K562 (cell line): ENCODE data around the gene MYBL2. TPM values are rescaled to one million over a fixed set of nuclear protein-coding genes. Genes with fewer than 3 reads are reported as not detected.
A peak's percentile ranks its signal among the peaks of the same experiment; 100 is the strongest.

Experiments
- ATAC-seq: fragments of 200-7000 bp; cut with Tn5 transposase; 3 replicates; pipeline ENCODE4 v1.9.1; 2020; ENCODE audit warnings: moderate library complexity
- BruUV-seq: library from RNA; stranded (reverse); fragments of 400-500 nt; replicated peaks from 2 replicates; lab custom pipeline; 2021; lab: Mats Ljungman, UMichigan
- CTCF ChIA-PET: fragments of 300-600 bp; formaldehyde crosslinking; extraction: SDS; loops from one replicate; lab custom pipeline; 2021; ENCODE audit warnings: low intra/inter-chr PET ratio; lab: Yijun Ruan, JAX
- POLR2A ChIA-PET: fragments of 300-600, 350-650 bp; sonication (Branson Sonifier 250); formaldehyde crosslinking; extraction: SDS; loops from one replicate; lab custom pipeline; 2021; ENCODE audit warnings: antibody characterized with exemption, inconsistent platforms; lab: Yijun Ruan, JAX
- DNase-seq, 4 experiments: peaks; one replicate each; pipeline versions ENCODE4 v3.0.0 to v3.0.0-alpha.2; 2011 to 2018; ENCODE audit warnings: low spot score in 3 of 4, mixed read lengths in 3 of 4; ENCODE audit errors: extremely low read depth in 1 of 4
- FAIRE-seq: peaks from 2 replicates; lab custom pipeline; 2011; peaks lifted over from hg19 to GRCh38; lab: Jason Lieb, UNC
- H2AFZ ChIP-seq: 2 replicates; pipeline ENCODE4 v1.6.0; 2011; ENCODE audit warnings: low read depth, low read length, control low read depth, inconsistent platforms
- H3K27ac ChIP-seq: fragments of 200-600 bp; 3 replicates; pipeline ENCODE4 v1.8.0; 2011; ENCODE audit warnings: low read depth, mild to moderate bottlenecking, control low read depth, inconsistent platforms, low read length, moderate library complexity, mixed read lengths; ENCODE audit errors: extremely low read depth
- H3K27me3 ChIP-seq, 2 experiments: fragments of 300-600 bp in 1 of 2; 2 replicates in 1 of 2; 3 replicates in 1 of 2; pipeline versions ENCODE4 v1.6.0 to v1.8.0; 2011; ENCODE audit warnings: inconsistent platforms in 2 of 2, low read length in 2 of 2, mild to moderate bottlenecking in 1 of 2, mixed read lengths in 1 of 2, moderate library complexity in 1 of 2; ENCODE audit not compliant: control insufficient read depth in 2 of 2, insufficient read depth in 2 of 2
- H3K36me3 ChIP-seq: fragments of 300-600 bp; 3 replicates; pipeline ENCODE4 v1.8.0; 2011; ENCODE audit warnings: mild to moderate bottlenecking, low read length, inconsistent platforms; ENCODE audit not compliant: control insufficient read depth, insufficient read depth
- H3K4me1 ChIP-seq, 2 experiments: fragments of 200-600 bp in 1 of 2; replicated peaks in 1 of 2; 2 replicates in 1 of 2; 3 replicates in 1 of 2; pipeline versions ENCODE4 v1.5.1 to v1.8.0; 2011; ENCODE audit warnings: inconsistent platforms in 2 of 2, low read length in 2 of 2, mild to moderate bottlenecking in 1 of 2, mixed read lengths in 1 of 2, moderate library complexity in 1 of 2; ENCODE audit not compliant: control insufficient read depth in 2 of 2, insufficient read depth in 2 of 2
- H3K4me2 ChIP-seq: 2 replicates; pipeline ENCODE4 v1.6.1; 2011; ENCODE audit warnings: low read length, control low read depth, inconsistent platforms, mixed read lengths; ENCODE audit not compliant: insufficient read depth
- H3K4me3 ChIP-seq: fragments of 200-600 bp; sonication (generic), shearing (Covaris generic); 2 replicates; pipeline ENCODE4 v1.5.1; 2016; ENCODE audit warnings: control low read depth, inconsistent platforms
- H3K79me2 ChIP-seq: fragments of 200-600 bp; 3 replicates; pipeline ENCODE4 v1.8.0; 2011; ENCODE audit warnings: low read length, inconsistent platforms; ENCODE audit not compliant: control insufficient read depth, insufficient read depth
- H3K9ac ChIP-seq, 2 experiments: 2 replicates each; pipeline versions ENCODE4 v1.6.0 to v1.6.1; 2011; ENCODE audit warnings: low read depth in 2 of 2, low read length in 2 of 2, control low read depth in 1 of 2, inconsistent platforms in 1 of 2, mild to moderate bottlenecking in 1 of 2, mixed read lengths in 1 of 2; ENCODE audit not compliant: insufficient read depth in 1 of 2
- H3K9me1 ChIP-seq: one replicate; pipeline ENCODE4 v1.6.0; 2011; ENCODE audit warnings: inconsistent platforms, mild to moderate bottlenecking, low read length, moderate library complexity; ENCODE audit not compliant: control insufficient read depth, insufficient read depth
- H3K9me3 ChIP-seq: replicated peaks from 2 replicates; pipeline ENCODE4 v1.5.1; 2011; ENCODE audit warnings: low read depth, low read length, inconsistent platforms; ENCODE audit not compliant: control insufficient read depth, insufficient read depth
- H4K20me1 ChIP-seq: replicated peaks from 2 replicates; pipeline ENCODE4 v1.6.1; 2011; ENCODE audit warnings: low read length, inconsistent platforms, mixed read lengths; ENCODE audit not compliant: control insufficient read depth, insufficient read depth
- EWSR1 ChIP-seq: fragments of 450-650 bp; IDR thresholded peaks from 2 replicates; pipeline ENCODE4 v1.6.1; 2018; ENCODE audit warnings: borderline replicate concordance, mild to moderate bottlenecking, low read depth, moderate library complexity; ENCODE audit not compliant: partially characterized antibody
- HLTF ChIP-seq: fragments of 450-650 bp; IDR thresholded peaks from 2 replicates; pipeline ENCODE4 v1.6.1; 2016
- JUN ChIP-seq, 2 experiments: sonication (generic) in 1 of 2; formaldehyde crosslinking in 1 of 2; IDR thresholded peaks; 2 replicates each; pipeline versions ENCODE4 v1.6.1 to v1.8.0; 2012 to 2022; ENCODE audit warnings: borderline replicate concordance in 2 of 2, mild to moderate bottlenecking in 2 of 2, improper control_type of control experiment in 1 of 2, low read depth in 1 of 2, low read length in 1 of 2, missing genetic modification reagents in 1 of 2
- POLR2A ChIP-seq: fragments of 450-650 bp; conservative IDR thresholded peaks from 2 replicates; pipeline ENCODE4 v1.6.1; 2016
- POLR2G ChIP-seq: fragments of 200-400 bp; formaldehyde crosslinking; IDR thresholded peaks from 2 replicates; pipeline ENCODE4 v1.6.1; 2017; ENCODE audit warnings: low read depth, mild to moderate bottlenecking, antibody characterized with exemption, low read length, moderate library complexity
- ZC3H8 ChIP-seq: fragments of 450-650 bp; IDR thresholded peaks from 2 replicates; pipeline ENCODE4 v1.6.1; 2017
- ZNF444 ChIP-seq: fragments of 250-450 bp; sonication (Bioruptor Pico); IDR thresholded peaks from 2 replicates; pipeline ENCODE4 v1.4.0; 2020; ENCODE audit warnings: mild to moderate bottlenecking, moderate library complexity
- WGBS: fragments of 100-300 bp; shearing (Covaris generic); methylation state at CpG from one replicate; pipeline ENCODE4 v1.1.6; 2016; ENCODE audit warnings: low coverage, mixed read lengths; ENCODE audit not compliant: insufficient coverage; ENCODE audit errors: missing lambda C conversion rate; 5-methylcytosine and 5-hydroxymethylcytosine counted together
- in situ Hi-C: fragments of 300-500 bp; cut with MboI; formaldehyde crosslinking; loops from 4 replicates; pipeline ENCODE4 v1.15.0; 2018; ENCODE audit warnings: inconsistent platforms, mixed read lengths
- intact Hi-C: fragments of 100-400 bp; cut with micrococcal nuclease; formaldehyde crosslinking; loops from 2 replicates; pipeline ENCODE4 v1.14.2; 2022
- polyA plus RNA-seq, 8 experiments: library from polyadenylated mRNA; depleted of rRNA in 4 of 8; stranded (reverse) in 5 of 8; unstranded in 3 of 8; fragments of >200 nt; fragmentation: Nextera tagmentation in 2 of 8; fragmentation: Illumina TruSeq in 1 of 8; extraction: Ambion mirVana in 2 of 8; extraction: Trizol in 1 of 8; gene quantifications; 2 replicates each; pipeline versions ENCODE4 v1.2.1 to v1.2.3, GENCODE V29; 2011 to 2014; ENCODE audit warnings: inconsistent platforms in 1 of 8, missing spikeins in 1 of 8
- total RNA-seq, 7 experiments: library from RNA; depleted of rRNA in 6 of 7; stranded (reverse); fragments of >200 nt in 6 of 7; fragmentation: Illumina TruSeq in 2 of 7; extraction: Trizol in 2 of 7; gene quantifications; 2 replicates each; pipeline versions ENCODE4 v1.2.1 to v1.2.3, GENCODE V29; 2011 to 2021; ENCODE audit warnings: low replicate concordance in 1 of 7

MYBL2 gene
- total and polyA plus RNA-seq, 9 of the 15 experiments (the other 6 are each of a cell fraction or from before 2014, with no cell fraction given), result 4.4 to 169 (median 52.5) TPM

DNA sequence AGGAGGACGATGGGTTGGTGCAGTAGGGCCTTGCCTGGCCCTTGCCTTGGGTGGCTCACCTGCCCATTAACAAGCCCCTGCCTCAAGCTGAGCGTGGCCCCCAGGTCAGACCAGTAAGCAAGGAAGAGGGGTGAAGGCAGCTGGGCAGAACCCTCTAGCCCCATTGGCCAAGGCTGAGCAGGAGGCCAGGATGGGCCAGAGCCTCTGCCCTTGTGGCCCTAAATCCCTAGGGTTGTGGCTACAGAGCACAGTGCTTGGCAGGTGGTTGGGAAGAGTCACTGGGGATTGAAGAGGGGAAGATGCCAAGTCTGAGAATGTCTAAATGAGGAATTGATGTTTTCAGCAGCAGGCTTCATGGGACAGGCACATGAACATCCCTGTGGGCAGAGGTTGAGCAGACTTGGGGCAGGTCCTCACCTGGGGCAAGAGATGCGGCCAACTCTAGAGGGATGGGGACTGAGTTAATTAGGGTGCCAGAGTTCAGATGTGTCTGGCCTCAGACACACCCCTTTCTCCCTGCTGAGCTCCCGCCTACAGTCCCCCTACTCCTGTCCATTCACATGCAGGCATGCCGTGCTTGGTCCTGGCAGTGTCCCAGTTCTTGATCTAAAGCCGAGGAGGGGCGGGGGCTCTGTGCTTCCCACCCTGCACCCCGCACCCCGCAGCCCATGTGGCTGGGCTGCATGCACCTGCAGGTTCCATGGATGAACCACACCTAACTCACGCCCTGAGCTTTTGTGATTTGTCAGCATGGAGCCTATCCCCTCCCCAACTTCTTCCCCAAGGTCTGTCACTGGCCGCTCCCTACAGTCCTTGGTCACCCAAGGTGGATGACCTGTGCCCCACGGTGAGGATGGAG is 50.1 kb downstream of the MYBL2 start:
- Histone ChIP-seq H4K20me1 (no peaks in the 10 kb centered on the region), H3K9me1 (no peaks in the 10 kb centered on the region), H2AFZ (no peak overlapping the region), H3K36me3 (peaks cover 44% of the 10 kb centered on the region; the same call in 2 of the 3 replicates), H3K79me2 (no peaks in the 10 kb centered on the region), H3K9me3 (no peaks in the 10 kb centered on the region), H3K27me3 (0 out of 5 replicates have a peak, but pooled peaks cover 0 to 5% of the 10 kb centered on the region in 2 experiments), H3K4me1 (peaks cover 0 to 8% of the 10 kb centered on the region in 2 experiments; a peak in 1 of 5 replicates), H3K4me2 (no peak overlapping the region), H3K27ac (no peak overlapping the region), H3K4me3 (no peak overlapping the region), H3K9ac (no peak overlapping the region)
- DNase-seq, result no peak
- POLR2A ChIA-PET, result interaction anchor here (0.6 to 2.7 kb wide), 6 partner anchors 11 to 354 kb away, joined by 3 to 7 read pairs (median 3); no protein-coding TSS in a partner anchor
- in situ Hi-C loops, result no loop called here
- 86% methylated on average over 11 of the region's 12 CpGs for WGBS
- BruUV-seq, result no TSS peak
- intact Hi-C loops, result no loop called here
- ATAC-seq, result peak; percentile 20
- no peak for TF ChIP-seq JUN (IDR thresholded peaks at IDR 0.05; ENCODE audit: borderline replicate concordance, low read depth, low read length)
- no peak for TF ChIP-seq JUN (CRISPR knock-in tag; IDR thresholded peaks at IDR 0.05; ENCODE audit: borderline replicate concordance)
- TF ChIP-seq POLR2G, result peak; percentile 54
- no peak for TF ChIP-seq ZC3H8
- TF ChIP-seq ZNF444 (CRISPR knock-in tag), result no peak
- peak; percentile 50 for TF ChIP-seq POLR2A
- no peak for TF ChIP-seq EWSR1
- TF ChIP-seq HLTF, result no peak
- CTCF ChIA-PET, result no interaction called here
- no peak for FAIRE-seq
